WI38 (cell line): Measurements from ENCODE around the gene FRYL.
"Not testable (repeated sequence)": the region's sequence is repeated elsewhere in the genome, so short reads cannot be mapped to it uniquely, and the experiment has no call there.

Experiments
- H3K4me3 ChIP-seq: 2 replicates; pipeline ENCODE4 v1.5.1; 2011; ENCODE audit warnings: low read depth, mild to moderate bottlenecking, control low read depth, low read length
- TF ChIP-seq, protein P1 (sequence below): IDR thresholded peaks from 2 replicates; pipeline ENCODE4 v1.5.1; 2012; ENCODE audit warnings: low read depth, mild to moderate bottlenecking, control low read depth, low read length

Gene FRYL

DNA sequence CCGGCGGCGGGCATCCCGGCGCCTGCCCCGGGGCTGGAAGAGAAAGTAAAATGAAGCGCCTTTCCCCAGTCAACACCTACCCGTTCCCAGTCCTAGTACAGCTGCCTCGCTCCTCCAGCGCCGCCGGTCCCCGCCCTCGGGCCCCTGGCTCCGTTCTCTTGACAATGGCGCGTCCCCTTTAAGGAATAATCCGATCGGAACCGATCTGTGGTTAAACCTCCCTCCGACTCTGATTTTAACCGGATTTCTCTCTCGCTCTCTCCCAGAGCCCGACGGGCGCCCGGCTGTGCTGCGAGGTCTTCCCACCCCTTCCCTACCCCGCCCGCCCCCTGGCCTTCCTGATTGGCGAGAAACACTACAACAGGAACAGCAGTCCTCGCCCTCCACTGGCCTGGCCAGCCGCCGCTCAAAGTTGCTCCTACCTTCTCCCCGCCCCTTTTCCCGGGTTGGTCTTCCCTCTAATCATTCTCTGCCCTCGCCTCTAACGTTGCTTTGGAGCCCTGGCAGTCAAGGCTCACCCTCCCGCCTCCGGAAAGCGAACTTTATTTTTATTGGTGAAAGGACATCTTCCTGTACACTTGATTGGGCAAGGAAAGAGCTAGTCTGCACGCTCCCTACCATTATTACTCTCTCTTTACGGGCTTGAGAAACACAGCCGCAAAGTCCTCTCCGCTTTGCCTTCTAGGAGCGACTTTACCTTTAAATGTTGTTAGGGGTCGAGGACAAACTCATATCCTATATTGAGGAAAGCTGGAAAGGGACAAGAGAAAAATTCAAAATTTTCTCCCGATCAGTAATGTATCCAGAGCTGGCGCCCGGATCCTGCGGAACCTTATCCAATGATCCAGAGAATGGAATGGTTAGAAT, at the start of gene FRYL:
Gene FRYL, minus strand, starts transcription at position 282 of the 867 bp plus-strand sequence. CDS start 145,869 bp downstream, outside the sequence.
- TF ChIP-seq, protein P1, sequence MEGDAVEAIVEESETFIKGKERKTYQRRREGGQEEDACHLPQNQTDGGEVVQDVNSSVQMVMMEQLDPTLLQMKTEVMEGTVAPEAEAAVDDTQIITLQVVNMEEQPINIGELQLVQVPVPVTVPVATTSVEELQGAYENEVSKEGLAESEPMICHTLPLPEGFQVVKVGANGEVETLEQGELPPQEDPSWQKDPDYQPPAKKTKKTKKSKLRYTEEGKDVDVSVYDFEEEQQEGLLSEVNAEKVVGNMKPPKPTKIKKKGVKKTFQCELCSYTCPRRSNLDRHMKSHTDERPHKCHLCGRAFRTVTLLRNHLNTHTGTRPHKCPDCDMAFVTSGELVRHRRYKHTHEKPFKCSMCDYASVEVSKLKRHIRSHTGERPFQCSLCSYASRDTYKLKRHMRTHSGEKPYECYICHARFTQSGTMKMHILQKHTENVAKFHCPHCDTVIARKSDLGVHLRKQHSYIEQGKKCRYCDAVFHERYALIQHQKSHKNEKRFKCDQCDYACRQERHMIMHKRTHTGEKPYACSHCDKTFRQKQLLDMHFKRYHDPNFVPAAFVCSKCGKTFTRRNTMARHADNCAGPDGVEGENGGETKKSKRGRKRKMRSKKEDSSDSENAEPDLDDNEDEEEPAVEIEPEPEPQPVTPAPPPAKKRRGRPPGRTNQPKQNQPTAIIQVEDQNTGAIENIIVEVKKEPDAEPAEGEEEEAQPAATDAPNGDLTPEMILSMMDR: no peak
- H3K4me3 ChIP-seq: peak within 1 kb of the TSS; percentile 90

DNA sequence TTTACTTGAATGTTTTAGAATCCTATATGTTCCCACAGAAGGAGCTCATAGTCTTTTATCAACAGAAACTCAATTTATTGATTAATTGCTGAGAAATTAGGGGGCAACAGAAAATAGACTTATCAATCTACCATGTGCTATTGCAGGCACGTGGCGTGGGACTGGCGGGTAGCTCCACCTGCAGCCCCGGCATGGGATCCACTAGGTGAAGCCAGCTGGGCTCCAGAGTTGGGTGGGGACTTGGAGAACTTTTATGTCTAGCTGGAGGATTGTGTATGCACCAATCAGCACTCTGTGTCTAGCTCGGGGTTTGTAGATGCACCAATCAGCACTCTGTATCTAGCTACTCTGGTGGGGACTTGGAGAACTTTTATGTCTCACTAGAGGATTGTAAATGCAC, 47.5 kb upstream of the FRYL start:
- H3K4me3 ChIP-seq: no peak overlapping the region
- TF ChIP-seq, protein P1: no peak

DNA sequence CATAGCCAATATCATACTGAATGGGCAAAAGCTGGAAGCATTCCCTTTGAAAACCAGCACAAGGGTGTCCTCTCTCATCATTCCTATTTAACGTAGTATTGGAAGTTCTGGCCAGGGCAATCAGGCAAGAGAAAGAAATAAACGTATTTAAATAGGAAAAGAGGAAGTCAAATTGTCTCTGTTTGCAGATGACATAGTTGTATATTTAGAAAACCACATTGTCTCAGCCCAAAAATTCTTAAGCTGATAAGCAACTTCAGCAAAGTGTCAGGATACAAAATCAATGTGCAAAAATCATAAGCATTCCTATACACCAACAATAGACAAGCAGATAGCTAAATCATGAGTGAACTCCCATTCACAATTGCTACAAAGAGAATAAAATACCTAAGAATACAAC, 41.4 kb upstream of the FRYL start:
- not testable (repeated sequence) for H3K4me3 ChIP-seq

DNA sequence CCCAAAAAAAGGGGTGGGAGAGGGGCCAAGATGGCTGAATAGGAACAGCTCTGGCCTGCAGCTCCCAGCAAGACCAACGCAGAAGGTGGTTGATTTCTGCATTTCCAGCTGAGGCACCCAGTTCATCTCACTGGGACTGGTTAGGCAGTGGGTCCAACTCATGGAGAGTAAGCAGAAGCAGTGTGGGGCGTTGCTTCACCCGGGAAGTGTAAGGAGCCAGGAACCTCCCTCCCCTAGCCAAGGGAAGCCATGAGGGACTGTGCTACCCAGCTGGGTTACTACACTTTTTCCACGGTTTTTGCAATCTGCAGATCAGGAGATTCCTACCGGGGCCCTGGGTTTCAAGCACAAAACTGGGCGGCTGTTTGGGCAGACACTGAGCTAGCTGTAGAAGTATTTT, 36.9 kb upstream of the FRYL start:
- TF ChIP-seq, protein P1: no peak
- H3K4me3 ChIP-seq: no peak overlapping the region

DNA sequence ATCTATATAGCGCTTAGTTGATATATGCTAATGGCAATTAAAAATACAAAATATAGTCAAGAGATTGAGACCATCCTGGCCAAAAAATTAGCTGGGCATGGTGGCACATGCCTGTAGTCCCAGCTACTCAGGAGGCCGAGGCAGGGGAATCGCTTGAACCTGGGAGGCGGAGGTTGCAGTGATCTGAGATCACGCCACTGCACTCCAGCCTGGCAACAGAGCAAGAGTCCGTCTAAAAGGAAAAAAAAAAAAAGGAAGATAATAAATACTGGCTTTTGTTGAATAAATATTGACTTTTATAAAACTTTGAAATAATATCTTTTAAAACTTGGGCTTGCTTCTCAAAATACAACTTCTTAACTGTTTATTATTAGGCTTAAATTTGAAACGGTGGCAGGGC, 36.2 kb upstream of the FRYL start:
- not testable (repeated sequence) for H3K4me3 ChIP-seq

DNA sequence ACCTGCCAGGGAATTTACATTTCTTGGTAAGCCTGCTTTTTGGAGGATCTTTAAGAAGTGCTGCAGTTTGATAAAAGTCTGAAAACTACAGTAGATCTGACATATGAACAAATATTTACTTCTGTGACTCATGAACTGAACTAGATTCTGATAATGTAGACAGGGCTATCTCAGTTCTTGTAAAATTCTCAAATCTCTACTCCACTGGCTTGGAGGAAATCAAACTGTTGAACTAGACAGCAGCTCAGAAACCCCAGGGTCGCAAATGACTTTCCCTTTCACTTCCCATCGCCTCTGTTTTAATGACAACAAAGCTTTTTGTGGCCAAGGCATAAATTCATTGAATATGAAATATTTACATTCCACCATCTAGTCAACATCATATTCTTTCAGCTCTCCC, 35.4 kb upstream of the FRYL start:
- H3K4me3 ChIP-seq: no peak overlapping the region
- TF ChIP-seq, protein P1: no peak

DNA sequence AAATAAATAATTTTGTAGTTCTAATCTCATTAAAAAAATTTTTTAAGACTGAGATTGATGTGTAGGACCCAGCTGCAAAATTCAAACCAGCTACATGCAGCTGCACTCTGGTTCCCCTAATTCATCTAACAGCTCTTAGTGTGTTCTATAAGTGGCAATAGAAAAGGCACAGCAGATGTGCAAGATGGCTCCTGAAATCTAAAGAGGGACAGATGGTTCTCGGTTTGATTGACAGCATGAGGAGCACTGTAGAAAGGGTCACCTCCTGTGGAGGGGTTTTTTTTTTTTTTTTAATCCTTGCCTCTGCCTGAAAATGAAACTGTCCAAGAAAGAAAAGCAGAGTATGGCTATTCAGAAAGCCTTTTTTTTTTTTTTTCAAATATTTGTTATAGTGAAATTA, 33.9 kb upstream of the FRYL start:
- TF ChIP-seq, protein P1: no peak
- no peak overlapping the region for H3K4me3 ChIP-seq

DNA sequence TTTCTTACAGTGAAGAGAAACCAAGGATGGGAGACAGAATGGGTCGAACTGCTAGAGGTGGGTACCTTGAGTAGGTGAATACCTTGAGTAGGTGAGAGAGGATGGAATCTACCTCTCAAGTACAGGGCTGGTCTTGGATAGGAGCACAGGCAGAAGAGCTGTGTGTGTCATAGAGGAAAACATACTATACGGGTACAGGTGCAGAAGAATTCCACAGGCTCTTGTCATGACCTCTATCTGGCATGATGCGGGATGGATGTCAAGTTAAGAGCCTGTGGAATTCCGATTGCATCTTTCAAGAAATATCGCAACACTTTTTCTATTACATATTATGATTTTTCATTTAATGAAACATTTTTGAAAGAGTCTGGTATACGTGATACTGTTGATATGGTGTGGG, 32.8 kb upstream of the FRYL start:
- TF ChIP-seq, protein P1: no peak
- H3K4me3 ChIP-seq: no peak overlapping the region
